NB4 (cell line): Measurements from ENCODE around the gene DCTN5.

Experiments
- DNase-seq: peaks from one replicate; pipeline ENCODE4 v3.0.0; 2010; ENCODE audit warnings: low read depth
- H3K4me3 ChIP-seq: one replicate; pipeline ENCODE4 v1.5.1; 2011; ENCODE audit warnings: mild to moderate bottlenecking, low read depth, low read length, moderate library complexity
- CTCF ChIP-seq: IDR thresholded peaks from one replicate; pipeline ENCODE4 v1.5.1; 2012; ENCODE audit warnings: low read depth, low read length
- MAX ChIP-seq: IDR thresholded peaks from 2 replicates; pipeline ENCODE4 v1.6.1; 2011; ENCODE audit warnings: low read depth, low read length
- MYC ChIP-seq: IDR thresholded peaks from 2 replicates; pipeline ENCODE4 v1.6.1; 2011; ENCODE audit warnings: low read depth, low read length
- POLR2A ChIP-seq: IDR thresholded peaks from 2 replicates; pipeline ENCODE4 v1.6.1; 2011; ENCODE audit warnings: mild to moderate bottlenecking; ENCODE audit not compliant: insufficient read length; ENCODE audit errors: extremely low read depth

The DCTN5 gene

GRCh38 chr16:23679274-23679985, 38.2 kb downstream of the DCTN5 start:
- DNase-seq: peak; percentile 87
- H3K4me3 ChIP-seq: peak overlapping the region; percentile 95
- TF ChIP-seq MYC: 0 out of 2 replicates have a peak, but pooled peaks have one; percentile 8
- TF ChIP-seq CTCF: no peak
- peak; percentile 44 for TF ChIP-seq MAX

DNA sequence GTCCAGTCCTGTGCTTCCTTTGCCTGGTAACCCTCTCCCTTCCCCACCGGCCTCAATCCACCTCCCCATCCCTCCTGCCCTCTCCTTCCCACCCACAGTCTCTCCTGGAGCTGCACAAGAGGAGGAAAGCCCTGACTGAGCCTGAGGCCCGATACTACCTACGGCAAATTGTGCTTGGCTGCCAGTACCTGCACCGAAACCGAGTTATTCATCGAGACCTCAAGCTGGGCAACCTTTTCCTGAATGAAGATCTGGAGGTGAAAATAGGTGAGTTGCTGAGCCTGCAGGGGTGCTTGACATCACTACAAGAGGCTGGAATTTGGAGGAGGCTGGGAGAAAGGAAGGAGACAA, 38.7 kb downstream of the DCTN5 start:
- no peak for TF ChIP-seq POLR2A
- H3K4me3 ChIP-seq: peak overlapping the region; percentile 95
- DNase-seq: no peak

DNA sequence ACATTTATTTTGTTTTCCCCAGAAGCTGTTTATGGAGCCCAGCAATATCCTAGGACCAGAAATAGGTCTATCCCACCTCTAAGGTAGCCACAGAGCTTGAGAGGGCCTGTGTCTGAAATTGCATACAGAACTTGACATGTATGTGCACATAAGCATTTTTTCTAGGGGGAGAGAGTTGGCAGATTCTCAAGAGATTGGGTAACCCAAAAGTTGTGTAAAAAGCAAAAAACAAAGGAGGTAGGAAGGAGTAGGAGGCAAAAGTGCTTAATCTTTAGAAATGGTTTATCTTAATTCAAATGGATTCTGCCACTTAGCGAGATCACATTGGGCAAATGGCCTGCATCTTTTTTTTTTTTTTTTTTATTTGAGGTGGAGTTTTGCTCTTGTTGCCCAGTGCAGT, 40.9 kb downstream of the DCTN5 start:
- TF ChIP-seq CTCF (no peak), MYC (no peak), POLR2A (no peak), MAX (no peak)
- H3K4me3 ChIP-seq: no peak overlapping the region
- DNase-seq: peak; percentile 18

GRCh38 chr16:23683487-23683886, 42.2 kb downstream of the DCTN5 start:
- no peak overlapping the region for H3K4me3 ChIP-seq
- TF ChIP-seq POLR2A (no peak), MYC (no peak), CTCF (no peak), MAX (no peak)
- no peak for DNase-seq

- TF ChIP-seq MYC (no peak), CTCF (no peak), MAX (no peak), POLR2A (no peak)
- no peak overlapping the region for H3K4me3 ChIP-seq
- no peak for DNase-seq
Measured at GRCh38 chr16:23687034-23687808, 46.0 kb downstream of the DCTN5 start.

- DNase-seq: no peak
- TF ChIP-seq MYC: no peak
- TF ChIP-seq CTCF: no peak
- no peak for TF ChIP-seq MAX
- TF ChIP-seq POLR2A: no peak
- H3K4me3 ChIP-seq: no peak overlapping the region
Measured at GRCh38 chr16:23689442-23690187, 48.3 kb downstream of the DCTN5 start.
